Ovary (tissue), 9 donors: ENCODE measurements around the gene STAMBPL1. TPM values are rescaled to one million over a fixed set of nuclear protein-coding genes. Genes with fewer than 3 reads are reported as not detected.
A peak's percentile ranks its signal among the peaks of the same experiment; 100 is the strongest.

Source experiments
- DNase-seq, 5 donors: peaks; one replicate each; pipeline ENCODE4 v3.0.0-alpha.2; 2019 to 2020
- H3K27ac ChIP-seq, 2 donors: fragments of 200-600 bp; one replicate each; pipeline versions ENCODE4 v1.5.1 to v1.8.0; 2019 to 2022
- H3K27me3 ChIP-seq: fragments of 200-600 bp; one replicate; pipeline ENCODE4 v1.8.0; 2022
- H3K36me3 ChIP-seq: fragments of 200-600 bp; sonication (generic); one replicate; pipeline ENCODE4 v1.5.1; 2019
- H3K4me1 ChIP-seq: one replicate; pipeline ENCODE4 v1.8.1; 2013; ENCODE audit warnings: mild to moderate bottlenecking, moderate library complexity; ENCODE audit not compliant: insufficient read depth
- H3K4me3 ChIP-seq: fragments of 200-600 bp; sonication (generic); one replicate; pipeline ENCODE4 v1.5.1; 2017
- H3K9me3 ChIP-seq, 2 donors: fragments of 200-600 bp in 1 of 2; sonication (generic) in 1 of 2; one replicate each; pipeline versions ENCODE4 v1.5.1 to v1.8.1; 2013 to 2019; ENCODE audit warnings: mild to moderate bottlenecking in 1 of 2, moderate library complexity in 1 of 2
- EP300 ChIP-seq: sonication (generic); formaldehyde crosslinking; IDR thresholded peaks from one replicate; pipeline ENCODE4 v1.6.1; 2017; ENCODE audit warnings: antibody characterized with exemption
- POLR2A ChIP-seq: fragments of 450-650 bp; IDR thresholded peaks from one replicate; pipeline ENCODE4 v1.6.1; 2017; ENCODE audit warnings: antibody characterized with exemption, mild to moderate bottlenecking, moderate library complexity
- WGBS, 3 donors: extraction: QIAGEN DNeasy Blood & Tissue Kit in 1 of 3; methylation state at CpG; one replicate each; pipeline versions ENCODE4 v1.1.5 to v1.1.7; 2013 to 2017; 5-methylcytosine and 5-hydroxymethylcytosine counted together
- intact Hi-C, 4 donors: fragments of 100-400 bp; cut with DNase I; formaldehyde crosslinking; loops; one replicate each; pipeline versions ENCODE4 v1.11.0 to v1.15.1; 2022 to 2023
- polyA plus RNA-seq, 2 donors: library from polyadenylated mRNA; stranded (reverse); fragments of 200-250 nt in 1 of 2; fragments of 350-450 nt in 1 of 2; fragmentation: Illumina TruSeq in 1 of 2; extraction: RNeasy Lipid Tissue Mini Kit (QIAGEN cat#74804) in 1 of 2; gene quantifications; one replicate each; pipeline ENCODE4 v1.2.3, GENCODE V29; 2013 to 2014
- total RNA-seq, 7 donors: library from RNA; depleted of rRNA in 2 of 7; stranded (reverse); fragments of >200 nt in 2 of 7; fragmentation: NEBNext Ultra II Directional in 3 of 7; extraction: Animal tissue kit (Norgen Biotek cat#: 25700) in 3 of 7; gene quantifications; one replicate each; pipeline versions ENCODE4 v1.1.0 to v1.2.4, GENCODE V29; 2016 to 2023
- TF ChIP-seq, protein P1 (sequence below), 3 donors: fragments of 450-650 bp in 2 of 3; fragments of 200-600 bp in 1 of 3; IDR thresholded peaks; one replicate each; pipeline versions ENCODE4 v1.5.1 to v1.8.0; 2016 to 2022; ENCODE audit warnings: antibody characterized with exemption in 3 of 3, mild to moderate bottlenecking in 1 of 3
- donor health status: DM: no; HTN: no; CAD: no; lungs with moderate emphysema.
- donor health status: DM: no; HTN: no; CAD: no.
- donor health status: Bipolar disorder and iron deficiency.
- donor health status: DM: yes; HTN: yes; CAD: no.
- donor health status: DM: no; HTN: no; CAD: no.
- donor health status: DM: yes; HTN: yes; CAD: no.

The STAMBPL1 gene
- total and polyA plus RNA-seq, 9 donors, result 7.9 to 39.6 (median 14.4) TPM

DNA sequence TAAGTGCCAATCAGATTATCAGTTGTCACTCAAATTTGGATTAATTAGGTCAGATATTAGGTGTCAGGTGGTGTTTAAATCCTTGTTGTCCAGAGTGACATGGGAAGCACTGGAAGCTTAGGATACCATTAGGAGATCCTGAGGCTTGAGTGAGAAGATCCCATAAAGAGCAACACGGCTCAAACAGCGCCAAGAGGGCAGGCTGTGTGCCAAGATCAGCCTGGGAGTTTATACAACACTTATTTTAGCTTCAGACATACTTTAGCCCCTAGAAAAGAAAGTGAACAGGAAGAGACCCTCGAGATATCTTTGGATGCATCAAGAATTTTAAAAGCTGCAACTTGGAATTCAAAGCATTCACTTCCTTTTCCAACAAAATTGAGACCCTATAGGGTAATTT, 86.8 kb downstream of the STAMBPL1 start:
- TF ChIP-seq EP300, result no peak
- no peak for TF ChIP-seq POLR2A
- TF ChIP-seq, protein P1, sequence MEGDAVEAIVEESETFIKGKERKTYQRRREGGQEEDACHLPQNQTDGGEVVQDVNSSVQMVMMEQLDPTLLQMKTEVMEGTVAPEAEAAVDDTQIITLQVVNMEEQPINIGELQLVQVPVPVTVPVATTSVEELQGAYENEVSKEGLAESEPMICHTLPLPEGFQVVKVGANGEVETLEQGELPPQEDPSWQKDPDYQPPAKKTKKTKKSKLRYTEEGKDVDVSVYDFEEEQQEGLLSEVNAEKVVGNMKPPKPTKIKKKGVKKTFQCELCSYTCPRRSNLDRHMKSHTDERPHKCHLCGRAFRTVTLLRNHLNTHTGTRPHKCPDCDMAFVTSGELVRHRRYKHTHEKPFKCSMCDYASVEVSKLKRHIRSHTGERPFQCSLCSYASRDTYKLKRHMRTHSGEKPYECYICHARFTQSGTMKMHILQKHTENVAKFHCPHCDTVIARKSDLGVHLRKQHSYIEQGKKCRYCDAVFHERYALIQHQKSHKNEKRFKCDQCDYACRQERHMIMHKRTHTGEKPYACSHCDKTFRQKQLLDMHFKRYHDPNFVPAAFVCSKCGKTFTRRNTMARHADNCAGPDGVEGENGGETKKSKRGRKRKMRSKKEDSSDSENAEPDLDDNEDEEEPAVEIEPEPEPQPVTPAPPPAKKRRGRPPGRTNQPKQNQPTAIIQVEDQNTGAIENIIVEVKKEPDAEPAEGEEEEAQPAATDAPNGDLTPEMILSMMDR (IDR thresholded peaks at IDR 0.05), result no peak
- 35 to 44% (median 39%) methylated on average over 3 of the region's 3 CpGs for WGBS, 3 donors
- Histone ChIP-seq H3K36me3 (no peaks in the 10 kb centered on the region), H3K27ac (peak overlapping the region in 1 of 2 donors; percentile 38), H3K4me1 (peaks cover 13% of the 10 kb centered on the region), H3K4me3 (no peak overlapping the region), H3K27me3 (no peaks in the 10 kb centered on the region), H3K9me3 (no peaks in the 10 kb centered on the region)
- peak; percentile 36 to 69 (median 60) for DNase-seq
- intact Hi-C loops, result no loop called here

DNA sequence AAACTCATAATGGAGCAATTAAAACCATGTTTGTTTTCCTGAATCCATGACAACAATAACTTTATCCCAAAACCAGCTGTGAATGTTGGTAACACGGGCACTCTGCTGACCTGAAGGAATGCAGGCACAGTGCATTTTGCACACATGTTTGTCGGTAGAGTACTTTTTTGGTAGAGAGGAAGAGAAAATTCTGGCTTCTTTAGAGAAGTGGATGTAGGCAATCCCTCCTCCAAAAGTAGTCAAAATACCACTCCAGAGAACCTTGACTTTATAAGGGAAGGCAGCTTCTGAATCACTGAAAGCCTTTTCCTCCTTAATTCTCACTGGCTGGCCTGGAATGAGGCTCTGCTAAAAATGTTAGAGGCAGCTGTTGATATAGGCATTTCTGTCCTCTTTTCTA, 88.3 kb downstream of the STAMBPL1 start:
- no peaks in the 10 kb centered on the region for H3K36me3 ChIP-seq
- no peak for DNase-seq
- H3K27ac ChIP-seq, result peak overlapping the region in 1 of 2 donors; percentile 5
- peaks cover 16% of the 10 kb centered on the region for H3K4me1 ChIP-seq
- no peaks in the 10 kb centered on the region for H3K27me3 ChIP-seq
- H3K4me3 ChIP-seq, result no peak overlapping the region
- 6 to 19% (median 13%) methylated on average over 2 of the region's 2 CpGs for WGBS, 3 donors
- intact Hi-C loops, result no loop called here
- H3K9me3 ChIP-seq, result no peaks in the 10 kb centered on the region
- TF ChIP-seq POLR2A, result no peak
- TF ChIP-seq, protein P1 (IDR thresholded peaks at IDR 0.05), result no peak
- TF ChIP-seq EP300, result no peak

DNA sequence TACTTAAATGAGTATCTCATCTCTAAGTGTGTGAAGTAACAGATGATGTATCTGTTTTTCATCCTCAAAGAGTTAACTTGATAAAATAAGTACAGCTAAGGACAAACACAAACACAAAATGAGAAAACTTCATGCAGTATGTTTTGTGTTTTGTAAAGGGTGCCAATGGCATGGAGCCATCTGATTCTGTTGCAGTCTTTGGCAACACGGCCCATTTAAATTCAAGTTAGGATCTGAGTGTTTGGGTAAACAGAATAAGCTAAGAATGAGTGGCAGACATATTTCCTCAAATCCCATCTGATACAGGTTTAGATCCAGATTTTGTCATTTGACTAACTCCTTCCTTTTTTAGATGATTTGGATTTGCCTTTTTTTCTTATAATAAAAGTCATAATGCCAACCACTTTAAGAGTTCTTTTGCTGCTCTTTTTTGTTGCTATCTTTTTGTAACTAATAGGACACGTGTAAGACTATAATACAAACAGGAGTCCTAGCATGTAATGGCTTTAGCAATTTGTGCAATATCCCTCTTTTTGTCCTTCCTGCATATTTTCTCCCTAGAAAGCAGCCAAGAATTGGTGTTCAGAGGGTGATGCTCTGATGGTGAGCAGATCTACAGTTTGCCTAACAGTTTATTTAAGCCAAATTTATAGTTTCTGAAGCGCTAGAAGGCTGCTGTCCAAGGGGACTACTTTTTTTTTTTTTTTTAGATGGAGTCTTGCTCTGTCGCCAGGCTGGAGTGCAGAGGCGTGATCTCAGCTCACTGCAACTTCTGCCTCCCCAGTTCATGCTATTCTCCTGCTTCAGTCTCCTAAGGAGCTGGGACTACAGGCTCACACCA, 91.4 kb downstream of the STAMBPL1 start:
- TF ChIP-seq POLR2A, result no peak
- TF ChIP-seq, protein P1 (IDR thresholded peaks at IDR 0.05), result no peak
- no peak for TF ChIP-seq EP300
- peaks cover 21% of the 10 kb centered on the region for H3K4me1 ChIP-seq
- H3K9me3 ChIP-seq, result no peaks in the 10 kb centered on the region
- H3K27ac ChIP-seq, result peak overlapping the region in 1 of 2 donors; percentile 13
- intact Hi-C loops, result no loop called here
- no peaks in the 10 kb centered on the region for H3K27me3 ChIP-seq
- H3K4me3 ChIP-seq, result no peak overlapping the region
- WGBS, 3 donors, result 16 to 26% (median 20%) methylated on average over 5 of the region's 5 CpGs
- H3K36me3 ChIP-seq, result no peaks in the 10 kb centered on the region
- DNase-seq, result no peak

Other genes starting within 250 kb of the STAMBPL1 start
- gene LIPF, start 215.8 kb upstream of the STAMBPL1 start, total RNA-seq, result not detected
- gene LIPF, start 215.8 kb upstream of the STAMBPL1 start, polyA plus RNA-seq, result under 1 TPM in 1 of 2 donors, not detected in 1; 0.75 TPM
- gene LIPK, start 174.0 kb upstream of the STAMBPL1 start, total RNA-seq, result not detected
- not detected for gene LIPK, start 174.0 kb upstream of the STAMBPL1 start, polyA plus RNA-seq
- gene LIPN, start 120.2 kb upstream of the STAMBPL1 start, total RNA-seq, result not detected
- not detected for gene LIPN, start 120.2 kb upstream of the STAMBPL1 start, polyA plus RNA-seq
- gene LIPM, start 77.5 kb upstream of the STAMBPL1 start, total RNA-seq, result not detected
- gene LIPM, start 77.5 kb upstream of the STAMBPL1 start, polyA plus RNA-seq, result not detected
- gene ANKRD22, start 28.4 kb upstream of the STAMBPL1 start, total RNA-seq, result under 1 TPM in 1 of 7 donors, not detected in 6; 0.42 TPM
- under 1 TPM in 1 of 2 donors, not detected in 1; 0.63 TPM for gene ANKRD22, start 28.4 kb upstream of the STAMBPL1 start, polyA plus RNA-seq
- 1,000 to 10,000 TPM in 2 of 7 donors, 100 to 1,000 TPM in 5; 154 to 1,797 (median 461) TPM for gene ACTA2, start 72.5 kb downstream of the STAMBPL1 start, total RNA-seq
- 1,000 to 10,000 TPM in 1 of 2 donors, 100 to 1,000 TPM in 1; 777 to 5,219 TPM for gene ACTA2, start 72.5 kb downstream of the STAMBPL1 start, polyA plus RNA-seq
- 10 to 100 TPM; 41.4 to 75.9 (median 46.5) TPM for gene FAS, start 110.6 kb downstream of the STAMBPL1 start, total RNA-seq
- 10 to 100 TPM; 33.1 to 35.0 TPM for gene FAS, start 110.6 kb downstream of the STAMBPL1 start, polyA plus RNA-seq